OCI-LY1 (cell line): ENCODE results near the gene UPK1B.

ENCODE experiments used
- EZH2 ChIP-seq: fragments of 200-600 bp; sonication (generic), shearing (Covaris generic); IDR thresholded peaks from 2 replicates; pipeline ENCODE4 v1.8.0; 2017; ENCODE audit warnings: borderline replicate concordance, mixed run types, mild to moderate bottlenecking, antibody characterized with exemption, low read length, moderate library complexity, mixed read lengths
- TF ChIP-seq, protein P1 (sequence below): fragments of 200-600 bp; sonication (generic), shearing (Covaris generic); IDR thresholded peaks from 2 replicates; pipeline ENCODE4 v1.5.1; 2017; ENCODE audit warnings: mild to moderate bottlenecking, antibody characterized with exemption, low read length, moderate library complexity, mixed read lengths

DNA sequence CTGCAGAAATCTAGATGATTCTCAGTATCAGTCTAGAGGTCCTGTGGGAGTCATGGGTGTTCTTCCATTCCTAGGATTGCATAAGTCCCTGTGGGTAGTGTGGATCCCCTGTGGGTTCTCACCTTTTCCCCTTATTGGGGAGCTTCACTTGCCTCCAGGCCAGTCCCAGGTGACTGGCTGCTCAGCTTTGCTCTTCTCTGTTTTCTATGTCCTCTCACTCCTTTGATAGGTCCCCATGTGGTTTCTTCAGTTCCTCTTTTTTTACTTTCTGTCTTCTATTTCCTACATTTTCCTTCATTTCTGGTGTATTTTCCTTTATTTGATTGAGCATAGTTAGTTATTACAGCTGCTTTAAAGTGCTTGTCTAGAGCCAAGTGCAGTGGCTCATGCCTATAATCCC is 16.5 kb upstream of the UPK1B start:
- TF ChIP-seq, protein P1, sequence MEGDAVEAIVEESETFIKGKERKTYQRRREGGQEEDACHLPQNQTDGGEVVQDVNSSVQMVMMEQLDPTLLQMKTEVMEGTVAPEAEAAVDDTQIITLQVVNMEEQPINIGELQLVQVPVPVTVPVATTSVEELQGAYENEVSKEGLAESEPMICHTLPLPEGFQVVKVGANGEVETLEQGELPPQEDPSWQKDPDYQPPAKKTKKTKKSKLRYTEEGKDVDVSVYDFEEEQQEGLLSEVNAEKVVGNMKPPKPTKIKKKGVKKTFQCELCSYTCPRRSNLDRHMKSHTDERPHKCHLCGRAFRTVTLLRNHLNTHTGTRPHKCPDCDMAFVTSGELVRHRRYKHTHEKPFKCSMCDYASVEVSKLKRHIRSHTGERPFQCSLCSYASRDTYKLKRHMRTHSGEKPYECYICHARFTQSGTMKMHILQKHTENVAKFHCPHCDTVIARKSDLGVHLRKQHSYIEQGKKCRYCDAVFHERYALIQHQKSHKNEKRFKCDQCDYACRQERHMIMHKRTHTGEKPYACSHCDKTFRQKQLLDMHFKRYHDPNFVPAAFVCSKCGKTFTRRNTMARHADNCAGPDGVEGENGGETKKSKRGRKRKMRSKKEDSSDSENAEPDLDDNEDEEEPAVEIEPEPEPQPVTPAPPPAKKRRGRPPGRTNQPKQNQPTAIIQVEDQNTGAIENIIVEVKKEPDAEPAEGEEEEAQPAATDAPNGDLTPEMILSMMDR = no peak
- TF ChIP-seq EZH2 = no peak
